ENCODE data around the gene MCM6. TPM values are rescaled to one million over a fixed set of nuclear protein-coding genes. Genes with fewer than 3 reads are reported as not detected.

Gene MCM6
- total RNA-seq (2014; rRNA removed; shearing (Covaris generic)), result 102 and 110 TPM in 2 replicates

DNA sequence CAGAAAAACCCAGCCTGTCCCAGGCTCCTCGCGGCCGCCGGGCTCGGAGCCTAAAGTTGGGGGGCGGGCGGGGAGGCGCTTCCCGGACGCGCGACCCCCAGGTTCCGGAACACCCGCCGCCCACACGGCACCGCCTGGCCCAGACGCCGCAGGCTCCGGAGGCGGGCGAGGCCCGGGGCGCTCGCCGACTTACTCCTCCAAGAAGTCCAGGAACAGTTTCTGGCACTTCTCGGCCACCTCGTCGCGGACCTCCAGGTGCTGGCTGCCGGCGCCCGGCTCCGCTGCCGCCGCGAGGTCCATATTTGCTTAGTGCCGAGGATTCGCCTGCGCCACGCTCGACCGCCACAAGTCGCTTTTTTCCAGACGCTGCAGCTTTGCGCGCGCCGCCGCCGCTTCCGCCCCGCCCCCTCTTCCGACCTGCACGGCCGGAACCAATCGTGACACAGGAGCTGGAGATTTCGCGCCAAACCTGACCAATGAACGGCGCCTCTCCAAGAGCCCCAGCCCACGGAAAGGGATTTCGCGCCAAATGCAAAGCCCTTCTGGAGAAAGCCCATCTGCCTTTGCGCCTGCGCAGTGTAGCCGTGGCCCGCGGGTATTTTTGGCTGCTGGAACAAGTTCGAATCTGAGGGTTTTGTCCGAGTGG lies at the start of gene MCM6:
MCM6 (minus strand) TSS at position 378 of the 646 bp plus-strand sequence; CDS start at position 300, 78 bp downstream.
- Histone ChIP-seq H3K4me1 (peaks cover 7% of the 10 kb centered on the region), H3K27ac (peak within 1 kb of the TSS; percentile 86), H3K9me3 (replicated peaks) (no peaks in the 10 kb centered on the region), H3K36me3 (peaks cover 19% of the 10 kb centered on the region), H3K4me3 (peak within 1 kb of the TSS; percentile 89), H3K27me3 (no peaks in the 10 kb centered on the region)
- peak; percentile 99 to 100 for DNase-seq

GRCh38 chr2:135925571-135925970 lies 49.3 kb upstream of the MCM6 start:
- no peak for DNase-seq
- no peaks in the 10 kb centered on the region; the same call in 1 of the 2 replicates for H3K9me3 ChIP-seq (replicated peaks)

GRCh38 chr2:135916207-135916606 lies 40.0 kb upstream of the MCM6 start:
- H3K36me3 ChIP-seq, result peaks cover 50% of the 10 kb centered on the region
- peaks cover 17% of the 10 kb centered on the region for H3K4me1 ChIP-seq
- DNase-seq, result peak in 1 of 2 experiments; percentile 81
- no peaks in the 10 kb centered on the region for H3K9me3 ChIP-seq (replicated peaks)
- no peaks in the 10 kb centered on the region for H3K27me3 ChIP-seq
- no peak overlapping the region for H3K4me3 ChIP-seq
- H3K27ac ChIP-seq, result peak overlapping the region; percentile 6; the same call in 1 of the 2 replicates

More at GRCh38 chr2:135925571-135925970, 49.3 kb upstream of the MCM6 start:
- no peaks in the 10 kb centered on the region for H3K4me1 ChIP-seq
- H3K27ac ChIP-seq, result no peak overlapping the region
- peaks cover 82% of the 10 kb centered on the region for H3K36me3 ChIP-seq
- no peaks in the 10 kb centered on the region for H3K27me3 ChIP-seq
- H3K4me3 ChIP-seq, result no peak overlapping the region

DNA sequence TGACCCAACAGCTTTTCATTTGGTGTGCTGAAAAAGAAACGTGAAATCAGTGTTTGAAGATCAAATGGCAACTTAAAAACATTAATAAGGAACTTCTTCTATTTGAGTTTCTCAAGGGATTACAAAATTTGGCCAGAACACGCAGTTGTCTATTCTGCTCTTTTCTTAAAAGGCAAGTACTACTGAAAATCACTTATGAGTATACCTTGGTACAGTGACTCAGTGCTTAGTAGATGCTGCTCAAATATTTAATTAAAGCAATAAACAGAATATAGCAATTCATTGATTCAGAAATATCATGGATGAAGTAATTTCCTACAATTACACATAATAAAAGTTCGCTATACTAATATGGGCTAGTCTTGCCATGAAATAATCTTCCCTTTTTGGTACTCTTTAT lies 38.2 kb upstream of the MCM6 start:
- Histone ChIP-seq H3K36me3 (peaks cover 54% of the 10 kb centered on the region), H3K27ac (no peak overlapping the region), H3K9me3 (replicated peaks) (no peaks in the 10 kb centered on the region), H3K4me3 (no peak overlapping the region), H3K27me3 (no peaks in the 10 kb centered on the region), H3K4me1 (peaks cover 17% of the 10 kb centered on the region)
- no peak for DNase-seq

DNA sequence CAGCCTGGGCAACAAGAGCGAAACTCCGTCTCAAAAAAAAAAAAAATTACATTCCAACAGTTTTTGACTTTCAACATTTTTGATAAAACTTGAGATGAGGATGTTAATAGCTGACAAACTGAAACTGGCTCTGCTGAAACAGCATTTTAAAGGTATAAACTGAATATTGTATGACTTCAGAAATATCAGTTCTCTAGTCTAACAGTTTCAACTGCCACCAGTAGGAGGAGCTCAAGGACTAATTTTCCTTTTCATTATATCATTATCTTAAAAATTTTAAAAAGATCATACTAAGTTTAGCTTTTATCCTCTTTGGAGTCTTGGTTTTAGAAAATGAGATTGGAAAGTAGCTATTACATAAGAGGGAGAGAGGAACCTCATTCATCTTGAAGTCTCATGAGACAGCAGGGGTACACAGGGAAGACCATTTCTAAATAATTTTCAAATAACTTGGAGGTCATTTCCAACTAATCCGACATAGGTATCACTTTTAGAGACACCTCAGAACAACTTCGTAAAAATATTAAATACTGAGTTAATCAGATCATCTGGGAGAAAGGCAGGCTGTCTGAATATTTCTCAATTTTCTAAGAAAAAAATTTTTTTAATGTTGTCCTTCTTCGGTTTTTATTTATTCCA lies 37.6 kb upstream of the MCM6 start:
- Histone ChIP-seq H3K27ac (no peak overlapping the region; the same call in 1 of the 2 replicates), H3K27me3 (no peaks in the 10 kb centered on the region), H3K4me3 (no peak overlapping the region), H3K9me3 (replicated peaks) (no peaks in the 10 kb centered on the region), H3K4me1 (peaks cover 17% of the 10 kb centered on the region), H3K36me3 (peaks cover 52% of the 10 kb centered on the region)
- peak; percentile 32 to 85 for DNase-seq

DNA sequence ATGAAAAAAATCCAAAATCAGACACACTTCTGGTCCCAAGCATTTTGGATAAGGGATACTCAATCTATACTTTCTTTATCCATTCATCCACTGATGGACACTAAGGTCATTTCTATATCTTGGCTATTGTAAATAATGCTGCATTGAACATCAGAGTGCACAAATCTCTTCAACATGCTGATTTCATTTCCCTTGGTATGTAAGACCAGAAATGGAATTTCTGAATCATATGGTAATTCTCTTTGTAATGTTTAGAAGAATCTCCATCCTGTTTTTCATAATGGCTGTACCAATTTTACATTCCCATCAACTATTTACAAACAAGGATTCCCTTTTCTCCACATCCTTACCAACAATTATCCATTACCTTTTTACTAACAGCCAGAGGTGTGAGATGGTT lies 33.7 kb upstream of the MCM6 start:
- Histone ChIP-seq H3K4me3 (no peak overlapping the region), H3K4me1 (peaks cover 12% of the 10 kb centered on the region), H3K9me3 (replicated peaks) (no peaks in the 10 kb centered on the region), H3K27ac (no peak overlapping the region), H3K27me3 (no peaks in the 10 kb centered on the region), H3K36me3 (peaks cover 73% of the 10 kb centered on the region)
- no peak for DNase-seq

DNA sequence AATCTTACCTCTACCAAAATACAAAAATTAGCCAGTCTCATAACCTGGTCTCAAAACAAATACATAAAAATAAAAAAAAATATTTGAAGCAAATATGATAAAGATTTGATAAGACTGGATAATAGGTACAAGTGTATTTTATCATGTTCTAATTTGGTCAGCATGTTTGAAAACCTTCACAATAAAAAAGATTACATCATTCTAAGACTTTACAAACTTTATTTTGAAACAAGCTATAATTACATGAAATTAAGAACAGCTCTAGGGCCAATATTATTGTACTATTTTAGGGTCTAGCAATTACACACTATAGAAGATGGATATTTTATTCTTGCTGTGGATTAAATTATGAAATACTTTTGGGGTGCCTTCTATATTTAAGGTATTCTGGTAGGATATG lies 29.4 kb upstream of the MCM6 start:
- Histone ChIP-seq H3K4me3 (no peak overlapping the region), H3K27ac (no peak overlapping the region)

DNA sequence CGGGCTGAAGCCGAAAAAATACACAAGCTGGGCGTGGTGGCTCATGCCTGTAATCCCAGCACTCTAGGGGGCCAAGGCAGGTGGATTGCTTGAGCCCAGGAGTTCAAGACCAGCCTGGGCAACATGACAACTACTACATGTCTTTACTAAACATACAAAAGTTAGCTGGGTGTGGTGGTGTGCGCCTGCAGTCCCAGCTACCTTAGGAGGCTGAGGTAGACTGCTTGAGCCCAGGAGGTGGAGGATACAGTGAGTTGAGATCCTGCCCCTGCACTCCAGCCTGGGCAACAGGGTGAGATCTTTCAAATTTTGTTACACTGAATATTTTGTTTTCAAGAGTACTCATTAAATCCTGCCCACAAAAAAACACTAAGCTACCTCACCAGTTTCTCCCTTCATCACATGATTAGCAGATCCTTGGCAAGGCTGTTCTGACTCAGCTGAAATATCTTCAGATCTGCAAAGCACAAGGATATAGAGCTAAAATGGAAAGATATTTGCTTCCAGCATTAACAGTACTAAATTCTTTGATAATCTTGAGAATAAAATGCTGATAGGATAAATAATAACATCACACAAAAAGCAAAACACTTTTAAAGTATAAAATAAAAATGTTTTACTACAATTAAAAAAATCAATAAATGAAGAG lies 28.2 kb upstream of the MCM6 start:
- Histone ChIP-seq H3K36me3 (peaks cover 41% of the 10 kb centered on the region), H3K9me3 (replicated peaks) (no peaks in the 10 kb centered on the region), H3K27me3 (no peaks in the 10 kb centered on the region), H3K4me1 (no peaks in the 10 kb centered on the region), H3K27ac (no peak overlapping the region), H3K4me3 (no peak overlapping the region)
- no peak for DNase-seq

More for the DNA sequence above, 29.4 kb upstream of the MCM6 start:
- no peaks in the 10 kb centered on the region for H3K9me3 ChIP-seq (replicated peaks)
- no peaks in the 10 kb centered on the region for H3K4me1 ChIP-seq
- DNase-seq, result no peak
- no peaks in the 10 kb centered on the region for H3K27me3 ChIP-seq
- H3K36me3 ChIP-seq, result peaks cover 54% of the 10 kb centered on the region

- Histone ChIP-seq H3K9me3 (replicated peaks) (no peaks in the 10 kb centered on the region), H3K4me1 (no peaks in the 10 kb centered on the region), H3K27me3 (no peaks in the 10 kb centered on the region), H3K4me3 (no peak overlapping the region), H3K36me3 (peaks cover 38% of the 10 kb centered on the region), H3K27ac (no peak overlapping the region)
- DNase-seq, result no peak
Measured at GRCh38 chr2:135903650-135904049, 27.4 kb upstream of the MCM6 start.

DNA sequence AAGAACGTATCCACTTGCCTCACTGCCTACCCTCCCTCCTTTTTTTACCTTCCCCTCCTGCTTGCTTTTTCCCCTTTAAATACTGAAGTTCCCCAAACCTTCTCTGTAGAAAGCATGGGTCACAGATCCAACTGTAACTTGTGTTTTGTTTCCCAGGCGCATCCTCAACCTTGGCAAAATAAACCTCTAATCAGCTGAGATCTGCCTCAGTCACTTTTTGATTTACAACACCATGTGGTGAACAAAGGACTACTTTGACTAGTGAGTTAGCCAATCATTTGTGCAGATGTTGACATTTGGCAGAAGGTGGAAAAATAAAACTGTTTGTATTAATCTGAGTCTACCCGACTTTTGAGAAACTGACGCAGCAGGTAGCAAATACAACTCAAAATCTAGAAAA lies 23.3 kb upstream of the MCM6 start:
- no peak for DNase-seq
- no peaks in the 10 kb centered on the region for H3K4me1 ChIP-seq
- no peak overlapping the region for H3K27ac ChIP-seq
- no peaks in the 10 kb centered on the region for H3K9me3 ChIP-seq (replicated peaks)
- peaks cover 15% of the 10 kb centered on the region for H3K36me3 ChIP-seq
- no peak overlapping the region for H3K4me3 ChIP-seq
- H3K27me3 ChIP-seq, result no peaks in the 10 kb centered on the region

- no peak overlapping the region for H3K4me3 ChIP-seq
- H3K4me1 ChIP-seq, result no peaks in the 10 kb centered on the region
- DNase-seq, result no peak
- H3K9me3 ChIP-seq (replicated peaks), result no peaks in the 10 kb centered on the region
- H3K27me3 ChIP-seq, result no peaks in the 10 kb centered on the region
- H3K36me3 ChIP-seq, result peaks cover 8% of the 10 kb centered on the region
- H3K27ac ChIP-seq, result no peak overlapping the region
Measured at GRCh38 chr2:135898234-135898786, 22.1 kb upstream of the MCM6 start.

DNA sequence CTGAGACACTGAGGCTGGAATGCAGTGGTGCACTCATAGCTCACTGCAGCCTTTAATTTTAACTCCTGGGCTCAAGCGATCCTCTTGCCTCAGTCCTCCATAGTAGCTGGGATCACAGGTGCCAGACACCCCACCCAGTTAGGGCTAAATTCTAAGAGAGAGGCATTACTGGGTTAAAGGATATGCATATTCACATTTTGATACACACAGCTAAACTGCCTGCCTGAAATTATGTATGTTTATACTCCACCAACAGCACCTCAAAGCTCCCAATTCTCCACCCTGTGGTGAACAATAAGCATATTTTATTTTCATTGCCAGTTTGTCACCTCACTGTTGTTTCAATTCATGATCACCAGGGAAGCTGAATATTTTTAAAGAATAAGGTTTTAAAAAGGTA lies 18.7 kb upstream of the MCM6 start:
- H3K27me3 ChIP-seq, result no peaks in the 10 kb centered on the region
- no peak for DNase-seq
- no peaks in the 10 kb centered on the region for H3K9me3 ChIP-seq (replicated peaks)
- H3K4me3 ChIP-seq, result no peak overlapping the region
- no peaks in the 10 kb centered on the region for H3K4me1 ChIP-seq
- no peak overlapping the region for H3K27ac ChIP-seq
- H3K36me3 ChIP-seq, result peaks cover 5% of the 10 kb centered on the region; the same call in 1 of the 2 replicates

GRCh38 chr2:135893374-135893794 lies 17.1 kb upstream of the MCM6 start:
- no peaks in the 10 kb centered on the region for H3K27me3 ChIP-seq
- no peaks in the 10 kb centered on the region for H3K4me1 ChIP-seq
- no peak overlapping the region for H3K27ac ChIP-seq
- no peak for DNase-seq
- H3K4me3 ChIP-seq, result no peak overlapping the region
- H3K9me3 ChIP-seq (replicated peaks), result no peaks in the 10 kb centered on the region
- peaks cover under 1% of the 10 kb centered on the region; the same call in 1 of the 2 replicates for H3K36me3 ChIP-seq

DNA sequence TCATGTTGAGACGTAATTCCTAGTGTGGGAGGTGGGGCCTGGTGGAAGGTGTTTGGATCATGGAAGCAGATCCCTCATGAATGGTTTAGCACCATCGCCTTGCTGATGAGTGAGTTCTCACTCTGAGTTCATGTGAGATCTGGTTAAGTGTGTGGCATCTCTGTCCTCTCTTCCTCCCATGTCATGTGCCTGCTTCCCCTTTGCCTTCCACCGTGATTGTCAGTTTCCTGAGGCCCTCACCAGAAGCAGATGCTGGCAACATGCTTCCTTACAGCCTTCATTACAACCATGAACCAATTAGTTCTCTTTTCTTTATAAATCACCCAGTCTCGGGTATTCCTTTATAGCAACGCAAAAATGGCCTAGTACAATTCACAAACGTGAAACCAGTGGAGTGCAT lies 14.6 kb upstream of the MCM6 start:
- DNase-seq, result no peak
- H3K27me3 ChIP-seq, result no peaks in the 10 kb centered on the region
- H3K4me1 ChIP-seq, result no peaks in the 10 kb centered on the region
- no peaks in the 10 kb centered on the region for H3K36me3 ChIP-seq
- H3K9me3 ChIP-seq (replicated peaks), result no peaks in the 10 kb centered on the region
- no peak overlapping the region for H3K27ac ChIP-seq
- no peak overlapping the region for H3K4me3 ChIP-seq

- Histone ChIP-seq H3K9me3 (replicated peaks) (no peaks in the 10 kb centered on the region), H3K36me3 (no peaks in the 10 kb centered on the region), H3K27me3 (no peaks in the 10 kb centered on the region), H3K27ac (no peak overlapping the region), H3K4me3 (no peak overlapping the region), H3K4me1 (no peaks in the 10 kb centered on the region)
- no peak for DNase-seq
Measured at GRCh38 chr2:135890149-135890548, 13.9 kb upstream of the MCM6 start.
